ENCODE results near the gene CYP2U1.

DNA sequence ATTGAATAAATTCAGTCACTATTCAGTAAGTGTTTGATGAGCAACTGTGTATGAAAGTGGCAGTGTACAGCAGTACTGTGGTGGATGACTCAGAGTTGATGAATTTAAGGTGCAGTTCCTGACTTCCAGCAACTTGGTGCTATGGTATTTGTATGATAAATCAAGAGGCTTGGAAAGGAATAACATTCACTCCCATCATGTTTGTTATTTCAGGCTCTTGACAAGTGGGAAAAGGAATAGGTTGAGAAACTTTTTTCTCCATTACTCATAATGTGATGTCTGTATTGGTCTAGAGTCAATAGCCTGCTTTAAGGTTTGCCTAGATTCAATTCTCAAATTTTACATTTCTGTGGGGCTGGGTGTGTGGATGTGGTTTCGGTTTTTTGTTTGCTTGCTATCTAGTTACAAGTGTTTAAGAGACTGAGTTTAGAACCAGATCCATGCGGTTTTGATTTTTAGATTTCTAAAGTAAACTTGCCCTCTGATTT, 35.1 kb upstream of the CYP2U1 start:
- TF ChIP-seq, protein P1, sequence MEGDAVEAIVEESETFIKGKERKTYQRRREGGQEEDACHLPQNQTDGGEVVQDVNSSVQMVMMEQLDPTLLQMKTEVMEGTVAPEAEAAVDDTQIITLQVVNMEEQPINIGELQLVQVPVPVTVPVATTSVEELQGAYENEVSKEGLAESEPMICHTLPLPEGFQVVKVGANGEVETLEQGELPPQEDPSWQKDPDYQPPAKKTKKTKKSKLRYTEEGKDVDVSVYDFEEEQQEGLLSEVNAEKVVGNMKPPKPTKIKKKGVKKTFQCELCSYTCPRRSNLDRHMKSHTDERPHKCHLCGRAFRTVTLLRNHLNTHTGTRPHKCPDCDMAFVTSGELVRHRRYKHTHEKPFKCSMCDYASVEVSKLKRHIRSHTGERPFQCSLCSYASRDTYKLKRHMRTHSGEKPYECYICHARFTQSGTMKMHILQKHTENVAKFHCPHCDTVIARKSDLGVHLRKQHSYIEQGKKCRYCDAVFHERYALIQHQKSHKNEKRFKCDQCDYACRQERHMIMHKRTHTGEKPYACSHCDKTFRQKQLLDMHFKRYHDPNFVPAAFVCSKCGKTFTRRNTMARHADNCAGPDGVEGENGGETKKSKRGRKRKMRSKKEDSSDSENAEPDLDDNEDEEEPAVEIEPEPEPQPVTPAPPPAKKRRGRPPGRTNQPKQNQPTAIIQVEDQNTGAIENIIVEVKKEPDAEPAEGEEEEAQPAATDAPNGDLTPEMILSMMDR (conservative IDR thresholded peaks at IDR 0.05 in 1 of 2, IDR thresholded peaks at IDR 0.05 in 1 of 2; ENCODE audit: extremely low read depth in 1 of 2, insufficient read depth in 1 of 2, low read depth in 1 of 2, low read length in 2 of 2) = no peak
- TF ChIP-seq EZH2 (IDR thresholded peaks at IDR 0.05; ENCODE audit: borderline replicate concordance, low read length) = no peak

All from mammary epithelial cell (primary cell).